MCF 10A (cell line): ENCODE results near the gene PDHB. TPM values are rescaled to one million over a fixed set of nuclear protein-coding genes. Genes with fewer than 3 reads are reported as not detected.

Experiments
- BruUV-seq: library from RNA; stranded (reverse); fragments of 400-500 nt; replicated peaks from 2 replicates; lab custom pipeline; 2021; lab: Mats Ljungman, UMichigan
- CTCF ChIA-PET: fragments of 300-600 bp; sonication (Branson Sonifier 250); formaldehyde crosslinking; extraction: SDS; loops from one replicate; lab custom pipeline; 2021; ENCODE audit warnings: antibody characterized with exemption, inconsistent platforms; lab: Yijun Ruan, JAX
- POLR2A ChIA-PET: fragments of 300-600, 350-650 bp; sonication (Branson Sonifier 250); formaldehyde crosslinking; extraction: SDS; loops from one replicate; lab custom pipeline; 2020; ENCODE audit warnings: antibody characterized with exemption, inconsistent platforms; lab: Yijun Ruan, JAX
- DNase-seq: peaks from one replicate; pipeline ENCODE4 v3.0.0-alpha.2; 2018; ENCODE audit not compliant: unreplicated experiment
- H3K27ac Mint-ChIP-seq: one replicate; pipeline ENCODE4 v1.8.0; 2022; ENCODE audit warnings: mild to moderate bottlenecking, low read depth, mixed read lengths; ENCODE audit not compliant: unreplicated experiment
- H3K27me3 Mint-ChIP-seq: one replicate; pipeline ENCODE4 v1.8.0; 2022; ENCODE audit warnings: mixed read lengths; ENCODE audit not compliant: insufficient read depth, unreplicated experiment
- H3K36me3 Mint-ChIP-seq: one replicate; pipeline ENCODE4 v1.8.0; 2022; ENCODE audit warnings: mild to moderate bottlenecking, moderate library complexity, mixed read lengths; ENCODE audit not compliant: insufficient read depth, unreplicated experiment
- H3K4me1 Mint-ChIP-seq: one replicate; pipeline ENCODE4 v1.8.0; 2022; ENCODE audit warnings: mixed read lengths; ENCODE audit not compliant: insufficient read depth, unreplicated experiment
- H3K4me3 Mint-ChIP-seq: one replicate; pipeline ENCODE4 v1.8.0; 2022; ENCODE audit warnings: mild to moderate bottlenecking, moderate library complexity, mixed read lengths; ENCODE audit not compliant: unreplicated experiment
- H3K9me3 Mint-ChIP-seq: one replicate; pipeline ENCODE4 v1.8.0; 2022; ENCODE audit warnings: mixed read lengths; ENCODE audit not compliant: unreplicated experiment
- CTCF ChIP-seq: fragments of 200-600 bp; IDR thresholded peaks from one replicate; pipeline ENCODE4 v1.8.0; 2022; ENCODE audit warnings: antibody characterized with exemption, mild to moderate bottlenecking; ENCODE audit not compliant: unreplicated experiment
- intact Hi-C: fragments of 100-400 bp; cut with micrococcal nuclease; formaldehyde crosslinking; loops from 2 replicates; pipeline ENCODE4 v1.14.1; 2022
- total RNA-seq: library from RNA; stranded (reverse); gene quantifications from 2 replicates; pipeline ENCODE4 v1.2.3, GENCODE V29; 2022

Gene PDHB
- total RNA-seq, 1 experiment from 2014 or later: 62.2 TPM

- TF ChIP-seq CTCF: no peak
- no peaks in the 10 kb centered on the region for H3K27me3 Mint-ChIP-seq
- H3K4me3 Mint-ChIP-seq: no peak overlapping the region
- DNase-seq: no peak
- no peak overlapping the region for H3K27ac Mint-ChIP-seq
- H3K36me3 Mint-ChIP-seq: peaks cover 56% of the 10 kb centered on the region
- BruUV-seq: no TSS peak
- intact Hi-C loops: no loop called here
- POLR2A ChIA-PET: interaction anchor here (1.3 kb wide), 1 partner anchor 67 kb away, joined by 4 read pairs; no protein-coding TSS in a partner anchor
- H3K4me1 Mint-ChIP-seq: peaks cover 10% of the 10 kb centered on the region
- CTCF ChIA-PET: interaction anchor here (0.7 to 1.3 kb wide), 3 partner anchors 10 to 15 kb away, joined by 3 to 4 read pairs (median 3); no protein-coding TSS in a partner anchor
- H3K9me3 Mint-ChIP-seq: no peaks in the 10 kb centered on the region
Measured at GRCh38 chr3:58403513-58404109, 30.0 kb downstream of the PDHB start.

GRCh38 chr3:58398669-58399333 is 34.8 kb downstream of the PDHB start:
- Mint-ChIP-seq H3K27ac (no peak overlapping the region), H3K36me3 (peaks cover 64% of the 10 kb centered on the region), H3K4me3 (no peak overlapping the region), H3K27me3 (no peaks in the 10 kb centered on the region), H3K9me3 (no peaks in the 10 kb centered on the region), H3K4me1 (no peaks in the 10 kb centered on the region)
- ChIA-PET POLR2A (no interaction called here), CTCF (no interaction called here)
- no peak for DNase-seq
- intact Hi-C loops: no loop called here
- no peak for TF ChIP-seq CTCF
- no TSS peak for BruUV-seq

GRCh38 chr3:58394339-58394738 is 39.3 kb downstream of the PDHB start:
- CTCF ChIA-PET: interaction anchor here (0.6 to 1.6 kb wide), 4 partner anchors 10 to 74 kb away, joined by 3 to 7 read pairs (median 4); no protein-coding TSS in a partner anchor
- H3K27ac Mint-ChIP-seq: no peak overlapping the region

More at GRCh38 chr3:58394339-58394738, 39.3 kb downstream of the PDHB start:
- TF ChIP-seq CTCF: no peak
- H3K36me3 Mint-ChIP-seq: peaks cover 67% of the 10 kb centered on the region
- intact Hi-C loops: no loop called here
- no peaks in the 10 kb centered on the region for H3K4me1 Mint-ChIP-seq
- DNase-seq: no peak
- POLR2A ChIA-PET: interaction anchor here (1.1 to 1.6 kb wide), 2 partner anchors 10 to 59 kb away, joined by 3 to 5 read pairs; no protein-coding TSS in a partner anchor
- no peak overlapping the region for H3K4me3 Mint-ChIP-seq
- BruUV-seq: no TSS peak
- no peaks in the 10 kb centered on the region for H3K27me3 Mint-ChIP-seq
- no peaks in the 10 kb centered on the region for H3K9me3 Mint-ChIP-seq
